HL-60 (cell line): ENCODE results near the gene C11orf54.

Experiments
- DNase-seq, 2 experiments: peaks; one replicate each; pipeline ENCODE4 v3.0.0-alpha.2; 2010 to 2020; ENCODE audit warnings: low read depth in 1 of 2, low spot score in 1 of 2
- H3K27ac ChIP-seq: fragments of 250-450 bp; sonication (Bioruptor Pico); replicated peaks from 2 replicates; pipeline ENCODE4 v1.5.1; 2020; ENCODE audit warnings: mild to moderate bottlenecking, moderate library complexity
- H3K27me3 ChIP-seq: fragments of 250-450 bp; sonication (Bioruptor Pico); 2 replicates; pipeline ENCODE4 v1.5.1; 2021; ENCODE audit warnings: mild to moderate bottlenecking, moderate library complexity; ENCODE audit not compliant: insufficient read depth, poor library complexity, severe bottlenecking
- H3K4me3 ChIP-seq: replicated peaks from 2 replicates; pipeline ENCODE4 v1.5.1; 2011; ENCODE audit warnings: mild to moderate bottlenecking, control low read depth, low read length; ENCODE audit not compliant: insufficient read depth
- GABPA ChIP-seq: IDR thresholded peaks from 2 replicates; pipeline ENCODE4 v1.6.1; 2012; ENCODE audit warnings: low read depth
- POLR2AphosphoS5 ChIP-seq: IDR thresholded peaks from 2 replicates; pipeline ENCODE4 v1.6.1; 2012; ENCODE audit warnings: low read depth
- SPI1 ChIP-seq: IDR thresholded peaks from 2 replicates; pipeline ENCODE4 v1.6.1; 2012; ENCODE audit warnings: low read depth, mild to moderate bottlenecking, borderline replicate concordance
- TF ChIP-seq, protein P1 (sequence below): IDR thresholded peaks from 2 replicates; pipeline ENCODE4 v1.6.1; 2012; ENCODE audit warnings: low read depth; ENCODE audit not compliant: insufficient replicate concordance
- TF ChIP-seq, protein P2 (sequence below): IDR thresholded peaks from one replicate; pipeline ENCODE4 v1.5.1; 2011; ENCODE audit warnings: low read length, control low read depth, inconsistent platforms; ENCODE audit not compliant: insufficient read depth

Gene C11orf54

DNA sequence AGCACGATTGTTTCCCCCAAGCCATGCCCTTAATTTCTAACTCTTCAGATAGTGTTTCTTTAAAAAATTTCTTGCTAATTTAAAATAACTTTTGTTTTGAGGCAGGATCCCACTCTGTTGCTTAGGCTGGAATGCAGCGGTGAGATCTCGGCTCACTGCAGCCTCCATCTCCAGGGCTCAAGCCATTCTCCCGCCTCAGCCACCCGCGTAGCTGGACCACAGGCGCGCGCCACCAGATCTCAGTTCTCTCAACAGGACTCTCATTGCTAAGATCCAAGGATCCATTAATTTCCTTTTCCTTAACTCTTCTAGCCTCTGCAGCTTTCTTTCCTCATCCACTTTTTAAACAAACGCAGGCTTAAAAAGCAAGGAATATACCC, 42.3 kb downstream of the C11orf54 start:
- Histone ChIP-seq H3K27me3 (no peaks in the 10 kb centered on the region), H3K4me3 (peak overlapping the region; percentile 95), H3K27ac (peak overlapping the region; percentile 93)
- no peak for TF ChIP-seq POLR2AphosphoS5
- TF ChIP-seq GABPA: no peak
- no peak for TF ChIP-seq SPI1
- TF ChIP-seq, protein P1, sequence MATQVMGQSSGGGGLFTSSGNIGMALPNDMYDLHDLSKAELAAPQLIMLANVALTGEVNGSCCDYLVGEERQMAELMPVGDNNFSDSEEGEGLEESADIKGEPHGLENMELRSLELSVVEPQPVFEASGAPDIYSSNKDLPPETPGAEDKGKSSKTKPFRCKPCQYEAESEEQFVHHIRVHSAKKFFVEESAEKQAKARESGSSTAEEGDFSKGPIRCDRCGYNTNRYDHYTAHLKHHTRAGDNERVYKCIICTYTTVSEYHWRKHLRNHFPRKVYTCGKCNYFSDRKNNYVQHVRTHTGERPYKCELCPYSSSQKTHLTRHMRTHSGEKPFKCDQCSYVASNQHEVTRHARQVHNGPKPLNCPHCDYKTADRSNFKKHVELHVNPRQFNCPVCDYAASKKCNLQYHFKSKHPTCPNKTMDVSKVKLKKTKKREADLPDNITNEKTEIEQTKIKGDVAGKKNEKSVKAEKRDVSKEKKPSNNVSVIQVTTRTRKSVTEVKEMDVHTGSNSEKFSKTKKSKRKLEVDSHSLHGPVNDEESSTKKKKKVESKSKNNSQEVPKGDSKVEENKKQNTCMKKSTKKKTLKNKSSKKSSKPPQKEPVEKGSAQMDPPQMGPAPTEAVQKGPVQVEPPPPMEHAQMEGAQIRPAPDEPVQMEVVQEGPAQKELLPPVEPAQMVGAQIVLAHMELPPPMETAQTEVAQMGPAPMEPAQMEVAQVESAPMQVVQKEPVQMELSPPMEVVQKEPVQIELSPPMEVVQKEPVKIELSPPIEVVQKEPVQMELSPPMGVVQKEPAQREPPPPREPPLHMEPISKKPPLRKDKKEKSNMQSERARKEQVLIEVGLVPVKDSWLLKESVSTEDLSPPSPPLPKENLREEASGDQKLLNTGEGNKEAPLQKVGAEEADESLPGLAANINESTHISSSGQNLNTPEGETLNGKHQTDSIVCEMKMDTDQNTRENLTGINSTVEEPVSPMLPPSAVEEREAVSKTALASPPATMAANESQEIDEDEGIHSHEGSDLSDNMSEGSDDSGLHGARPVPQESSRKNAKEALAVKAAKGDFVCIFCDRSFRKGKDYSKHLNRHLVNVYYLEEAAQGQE: no peak
- TF ChIP-seq, protein P2, sequence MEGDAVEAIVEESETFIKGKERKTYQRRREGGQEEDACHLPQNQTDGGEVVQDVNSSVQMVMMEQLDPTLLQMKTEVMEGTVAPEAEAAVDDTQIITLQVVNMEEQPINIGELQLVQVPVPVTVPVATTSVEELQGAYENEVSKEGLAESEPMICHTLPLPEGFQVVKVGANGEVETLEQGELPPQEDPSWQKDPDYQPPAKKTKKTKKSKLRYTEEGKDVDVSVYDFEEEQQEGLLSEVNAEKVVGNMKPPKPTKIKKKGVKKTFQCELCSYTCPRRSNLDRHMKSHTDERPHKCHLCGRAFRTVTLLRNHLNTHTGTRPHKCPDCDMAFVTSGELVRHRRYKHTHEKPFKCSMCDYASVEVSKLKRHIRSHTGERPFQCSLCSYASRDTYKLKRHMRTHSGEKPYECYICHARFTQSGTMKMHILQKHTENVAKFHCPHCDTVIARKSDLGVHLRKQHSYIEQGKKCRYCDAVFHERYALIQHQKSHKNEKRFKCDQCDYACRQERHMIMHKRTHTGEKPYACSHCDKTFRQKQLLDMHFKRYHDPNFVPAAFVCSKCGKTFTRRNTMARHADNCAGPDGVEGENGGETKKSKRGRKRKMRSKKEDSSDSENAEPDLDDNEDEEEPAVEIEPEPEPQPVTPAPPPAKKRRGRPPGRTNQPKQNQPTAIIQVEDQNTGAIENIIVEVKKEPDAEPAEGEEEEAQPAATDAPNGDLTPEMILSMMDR: no peak
- DNase-seq: no peak

DNA sequence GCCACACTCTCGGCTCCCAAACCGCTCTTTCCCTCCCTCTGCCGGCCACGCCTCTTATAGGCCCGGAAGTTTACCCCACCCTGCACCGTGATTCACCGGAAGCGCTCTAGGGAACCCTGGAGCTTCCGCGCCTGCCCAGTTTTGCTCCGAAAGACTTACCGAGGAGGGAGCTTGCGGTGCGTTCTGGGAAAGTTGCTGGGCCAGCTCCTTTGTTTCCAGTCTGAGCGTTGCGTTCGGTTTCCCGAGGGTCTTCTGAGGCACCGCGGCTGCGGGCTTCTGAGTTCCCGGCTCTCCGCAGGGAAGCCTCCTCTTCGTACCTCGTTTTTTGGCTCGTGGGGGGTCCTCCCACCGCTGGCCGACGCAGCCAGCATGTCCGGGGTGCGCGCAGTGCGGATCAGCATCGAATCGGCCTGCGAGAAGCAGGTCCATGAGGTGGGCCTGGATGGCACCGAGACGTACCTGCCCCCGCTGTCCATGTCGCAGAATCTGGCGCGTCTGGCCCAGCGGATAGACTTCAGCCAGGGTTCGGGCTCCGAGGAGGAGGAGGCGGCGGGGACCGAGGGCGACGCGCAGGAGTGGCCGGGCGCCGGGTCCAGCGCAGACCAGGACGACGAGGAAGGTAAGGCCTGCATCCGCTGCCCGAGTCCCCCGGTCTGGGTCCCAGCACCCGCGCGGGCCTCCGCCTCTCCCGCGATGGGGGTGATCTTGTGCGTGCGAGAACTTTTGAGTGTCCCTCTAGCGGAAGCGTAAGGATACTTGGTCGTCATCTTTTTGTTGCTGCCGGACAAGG, 42.9 kb downstream of the C11orf54 start, which contains the start of gene MED17:
Gene MED17 (plus strand): TSS at position 138 of the 790 bp plus-strand sequence. CDS start 232 bp downstream, at position 370.
- peak within 1 kb of the TSS; percentile 93 for H3K27ac ChIP-seq
- no peaks in the 10 kb centered on the region for H3K27me3 ChIP-seq
- peak; percentile 69 to 94 for DNase-seq
- peak within 1 kb of the TSS; percentile 95 for H3K4me3 ChIP-seq
- TF ChIP-seq POLR2AphosphoS5 (peak; percentile 81), SPI1 (no peak; the same call in 1 of the 2 replicates), GABPA (peak; percentile 88)
- TF ChIP-seq, protein P2: peak; percentile 17
- TF ChIP-seq, protein P1: no peak

DNA sequence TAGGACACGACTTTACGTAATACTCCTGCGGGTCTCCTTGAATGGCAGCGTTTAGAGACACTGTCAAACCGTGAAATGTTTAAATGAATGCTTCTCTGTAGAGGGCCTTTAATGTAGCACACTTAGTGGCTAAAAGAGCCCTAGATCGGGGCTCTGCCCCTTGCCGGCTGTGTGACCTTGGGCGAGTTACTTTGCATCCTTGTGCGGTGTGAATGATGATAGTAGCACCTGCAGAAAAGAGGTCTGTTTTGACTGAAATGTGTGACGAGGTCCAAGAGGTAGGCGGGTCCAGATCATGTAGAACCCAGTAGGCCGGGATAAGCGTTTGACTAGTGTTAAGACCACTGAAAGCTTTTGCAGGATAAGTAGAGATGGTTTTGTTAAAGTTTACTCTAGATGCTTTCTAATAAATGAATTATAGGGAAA, 43.5 kb downstream of the C11orf54 start:
- H3K27ac ChIP-seq: peak overlapping the region; percentile 93
- TF ChIP-seq, protein P1: no peak
- TF ChIP-seq, protein P2: no peak
- no peak for TF ChIP-seq GABPA
- no peak for TF ChIP-seq SPI1
- TF ChIP-seq POLR2AphosphoS5: no peak
- peak overlapping the region; percentile 95 for H3K4me3 ChIP-seq
- H3K27me3 ChIP-seq: no peaks in the 10 kb centered on the region
- DNase-seq: no peak
